PC-3 (cell line): ENCODE measurements around the gene NEURL3. TPM values are rescaled to one million over a fixed set of nuclear protein-coding genes. Genes with fewer than 3 reads are reported as not detected.

Source experiments
- ATAC-seq: fragments of 200-7000 bp; cut with Tn5 transposase; 2 replicates; pipeline ENCODE4 v1.9.1; 2020; ENCODE audit warnings: mild to moderate bottlenecking, moderate library complexity
- BruUV-seq: library from RNA; stranded (reverse); fragments of 400-500 nt; replicated peaks from 2 replicates; lab custom pipeline; 2021; lab: Mats Ljungman, UMichigan
- CTCF ChIA-PET: fragments of 300-600 bp; sonication (Branson Sonifier 250); formaldehyde crosslinking; loops from one replicate; lab custom pipeline; 2022; ENCODE audit warnings: antibody characterized with exemption; lab: Charles Lee
- POLR2A ChIA-PET: fragments of 300-600 bp; sonication (Branson Sonifier 250); formaldehyde crosslinking; loops from one replicate; lab custom pipeline; 2022; ENCODE audit warnings: antibody characterized with exemption; ENCODE audit not compliant: unreplicated experiment; lab: Charles Lee
- DNase-seq: peaks from one replicate; pipeline ENCODE4 v3.0.0-alpha.2; 2015
- H2AFZ ChIP-seq: fragments of 300-600 bp; sonication (generic); 2 replicates; pipeline ENCODE4 v1.6.0; 2016; ENCODE audit warnings: antibody characterized with exemption, low read length
- H3F3A ChIP-seq: fragments of 300-600 bp; sonication (generic); one replicate; pipeline ENCODE4 v1.6.0; 2017; ENCODE audit warnings: antibody characterized with exemption, low read length, control low read depth, mild to moderate bottlenecking; ENCODE audit not compliant: unreplicated experiment
- H3K27ac ChIP-seq: fragments of 300-600 bp; sonication (generic); 2 replicates; pipeline ENCODE4 v1.5.1; 2016; ENCODE audit warnings: mild to moderate bottlenecking, low read length
- H3K27me3 ChIP-seq: fragments of 300-600 bp; sonication (generic); 2 replicates; pipeline ENCODE4 v1.6.1; 2016; ENCODE audit warnings: low read length, mixed read lengths
- H3K36me3 ChIP-seq: fragments of 300-600 bp; sonication (generic); 2 replicates; pipeline ENCODE4 v1.6.1; 2016; ENCODE audit warnings: low read depth, mixed run types, low read length, mixed read lengths
- H3K4me1 ChIP-seq: fragments of 300-600 bp; sonication (generic); 2 replicates; pipeline ENCODE4 v1.5.1; 2016; ENCODE audit warnings: low read length; ENCODE audit not compliant: insufficient read depth
- H3K4me2 ChIP-seq: fragments of 300-600 bp; sonication (generic); 2 replicates; pipeline ENCODE4 v1.6.0; 2016; ENCODE audit warnings: low read length
- H3K4me3 ChIP-seq: fragments of 300-600 bp; sonication (generic); 2 replicates; pipeline ENCODE4 v1.5.1; 2016; ENCODE audit warnings: mild to moderate bottlenecking, low read length, mixed read lengths
- H3K79me2 ChIP-seq: fragments of 300-600 bp; sonication (generic); 2 replicates; pipeline ENCODE4 v1.6.1; 2017; ENCODE audit warnings: low read length, mixed read lengths
- H3K9ac ChIP-seq: fragments of 300-600 bp; sonication (generic); 2 replicates; pipeline ENCODE4 v1.6.0; 2016; ENCODE audit warnings: mild to moderate bottlenecking, low read length
- H3K9me2 ChIP-seq: fragments of 300-600 bp; sonication (generic); replicated peaks from 2 replicates; pipeline ENCODE4 v1.6.1; 2016; ENCODE audit warnings: mixed run types, low read length, mixed read lengths
- H3K9me3 ChIP-seq: fragments of 300-600 bp; sonication (generic); 2 replicates; pipeline ENCODE4 v1.6.1; 2016; ENCODE audit warnings: low read length, mixed read lengths
- H4K20me1 ChIP-seq: fragments of 300-600 bp; sonication (generic); 2 replicates; pipeline ENCODE4 v1.6.1; 2016; ENCODE audit warnings: low read length, mixed read lengths
- CTCF ChIP-seq: fragments of 300-600 bp; sonication (generic); conservative IDR thresholded peaks from 2 replicates; pipeline ENCODE4 v1.5.1; 2017; ENCODE audit warnings: antibody characterized with exemption, low read depth, mild to moderate bottlenecking, low read length
- EZH2 ChIP-seq: fragments of 300-600 bp; sonication (generic); IDR thresholded peaks from one replicate; pipeline ENCODE4 v1.6.1; 2017; ENCODE audit warnings: antibody characterized with exemption, mild to moderate bottlenecking, low read length; ENCODE audit not compliant: unreplicated experiment
- EZH2phosphoT487 ChIP-seq: fragments of 300-600 bp; sonication (generic); IDR thresholded peaks from 2 replicates; pipeline ENCODE4 v1.6.1; 2018; ENCODE audit warnings: mild to moderate bottlenecking, antibody characterized with exemption, low read length, borderline replicate concordance
- intact Hi-C: fragments of 100-400 bp; cut with micrococcal nuclease; formaldehyde crosslinking; loops from 2 replicates; pipeline ENCODE4 v1.9.0; 2023
- total RNA-seq: library from RNA; depleted of rRNA; stranded (reverse); fragments of >200 nt; gene quantifications from 2 replicates; pipeline ENCODE4 v1.2.3, GENCODE V29; 2014

Gene NEURL3
- total RNA-seq, 1 experiment from 2014 or later = 0.18 TPM

DNA sequence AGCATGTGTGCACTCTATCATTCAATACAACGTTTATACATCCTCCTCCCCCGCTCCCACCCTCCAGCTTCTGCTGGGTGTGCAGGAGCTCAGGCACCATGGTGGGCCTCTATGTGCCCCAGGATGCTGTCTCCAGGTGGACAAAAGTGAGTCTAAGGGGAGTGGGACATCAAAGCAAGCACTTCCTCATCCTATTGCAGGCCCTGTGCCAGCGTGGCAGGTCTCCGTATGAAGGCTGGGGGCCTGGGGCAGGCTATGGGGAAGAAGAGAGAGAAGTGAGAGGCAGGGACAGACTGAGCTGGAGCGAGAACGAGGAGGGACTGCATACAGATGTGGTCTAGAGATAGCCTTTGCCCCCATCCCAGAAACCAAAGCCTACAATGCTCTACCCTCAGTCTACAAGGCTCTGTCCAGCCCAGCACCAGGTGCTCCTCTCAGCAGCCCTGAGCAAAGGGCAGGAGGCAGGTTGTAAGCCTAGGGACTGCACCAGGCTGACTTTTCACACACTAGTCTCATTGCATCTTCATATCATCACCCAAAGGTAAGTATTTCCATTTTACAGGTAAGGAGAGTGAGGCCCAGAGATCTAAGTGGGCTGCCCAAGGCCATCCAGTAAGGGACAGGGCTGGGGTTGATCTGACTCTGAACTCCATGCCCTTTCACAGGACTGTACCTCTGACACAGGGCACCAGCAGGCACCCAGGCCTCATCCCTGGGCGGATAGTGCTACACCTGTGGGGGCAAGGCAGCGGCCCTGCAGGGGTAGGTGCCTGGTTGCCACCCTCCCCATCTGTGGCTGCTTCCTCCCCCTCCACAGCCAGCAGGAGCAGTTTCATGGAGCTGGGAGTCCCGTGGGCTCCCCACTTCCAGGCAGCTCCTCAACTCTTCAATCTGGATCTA lies 17.4 kb upstream of the NEURL3 start:
- no peak for ATAC-seq
- no peak for DNase-seq
- Histone ChIP-seq H3K4me3 (no peak overlapping the region), H3K79me2 (no peaks in the 10 kb centered on the region), H3K27me3 (no peaks in the 10 kb centered on the region), H3K36me3 (no peaks in the 10 kb centered on the region), H3K9me2 (no peaks in the 10 kb centered on the region), H3K4me2 (no peak overlapping the region), H4K20me1 (no peaks in the 10 kb centered on the region), H3K4me1 (no peaks in the 10 kb centered on the region), H3K9ac (no peak overlapping the region), H3K27ac (no peak overlapping the region), H3K9me3 (no peaks in the 10 kb centered on the region), H2AFZ (no peak overlapping the region), H3F3A (no peaks in the 10 kb centered on the region)
- intact Hi-C loops = no loop called here
- ChIA-PET POLR2A (no interaction called here), CTCF (no interaction called here)
- no peak for TF ChIP-seq EZH2
- no peak for TF ChIP-seq EZH2phosphoT487
- no TSS peak for BruUV-seq

GRCh38 chr2:96521219-96521618 lies 16.1 kb upstream of the NEURL3 start:
- Histone ChIP-seq H3K9me3 (peaks cover 5% of the 10 kb centered on the region; the same call in 1 of the 2 replicates), H3K4me1 (no peaks in the 10 kb centered on the region), H2AFZ (no peak overlapping the region), H3K27ac (no peak overlapping the region), H4K20me1 (no peaks in the 10 kb centered on the region), H3F3A (no peaks in the 10 kb centered on the region), H3K79me2 (no peaks in the 10 kb centered on the region), H3K36me3 (no peaks in the 10 kb centered on the region), H3K4me2 (no peak overlapping the region), H3K9ac (no peak overlapping the region), H3K4me3 (no peak overlapping the region), H3K9me2 (no peaks in the 10 kb centered on the region), H3K27me3 (no peaks in the 10 kb centered on the region)
- BruUV-seq = no TSS peak
- intact Hi-C loops = no loop called here
- no peak for ATAC-seq
- ChIA-PET POLR2A (no interaction called here), CTCF (no interaction called here)
- TF ChIP-seq EZH2phosphoT487 (no peak), CTCF (no peak), EZH2 (no peak)
- DNase-seq = no peak

DNA sequence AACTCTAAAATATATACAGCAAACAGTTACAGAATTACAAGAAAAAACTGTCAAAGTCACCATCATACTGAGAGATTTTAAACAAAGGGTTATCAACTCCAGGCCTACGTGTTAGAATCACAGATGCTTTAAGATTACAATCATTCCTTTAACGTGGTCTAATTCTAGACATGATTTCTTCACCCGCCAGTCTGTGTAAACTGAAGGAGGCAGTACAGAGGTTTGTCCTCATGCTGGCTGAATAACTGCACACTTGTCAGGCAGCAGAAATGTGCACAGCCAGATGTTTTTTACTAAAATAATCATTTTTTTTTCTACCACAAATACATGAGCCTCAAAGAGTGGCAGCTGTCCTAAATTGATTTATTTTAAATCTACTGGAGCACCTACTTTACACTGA lies 15.5 kb upstream of the NEURL3 start:
- H3K9me3 ChIP-seq = peaks cover 5% of the 10 kb centered on the region; the same call in 1 of the 2 replicates
- CTCF ChIA-PET = no interaction called here
- intact Hi-C loops = no loop called here
- no peaks in the 10 kb centered on the region for H3K36me3 ChIP-seq
- H3K27ac ChIP-seq = no peak overlapping the region
- POLR2A ChIA-PET = no interaction called here
- H3K9ac ChIP-seq = no peak overlapping the region
- H3K4me3 ChIP-seq = no peak overlapping the region
- H3K4me2 ChIP-seq = no peak overlapping the region
- no peak overlapping the region for H2AFZ ChIP-seq
- no peaks in the 10 kb centered on the region for H3K27me3 ChIP-seq
- TF ChIP-seq EZH2phosphoT487 (no peak), CTCF (no peak), EZH2 (no peak)
- BruUV-seq = no TSS peak
- DNase-seq (no peak), ATAC-seq (no peak)
- no peaks in the 10 kb centered on the region for H3K79me2 ChIP-seq
- no peaks in the 10 kb centered on the region for H4K20me1 ChIP-seq
- H3K4me1 ChIP-seq = no peaks in the 10 kb centered on the region
- no peaks in the 10 kb centered on the region for H3K9me2 ChIP-seq
- H3F3A ChIP-seq = no peaks in the 10 kb centered on the region
